Middle frontal gyrus (tissue), 1 donor: ENCODE results near the gene RRP8.

Source experiments
- DNase-seq: peaks from one replicate; pipeline ENCODE4 v3.0.0-alpha.2; 2015; ENCODE audit warnings: low spot score; ENCODE audit errors: extremely low spot score

Gene RRP8

GRCh38 chr11:6601041-6601461, 2.4 kb downstream of the RRP8 start:
- no peak for DNase-seq

GRCh38 chr11:6599881-6600390, 3.5 kb downstream of the RRP8 start:
- DNase-seq, result no peak

- DNase-seq, result no peak
These were observed 4.0 kb downstream of the RRP8 start for GRCh38 chr11:6599449-6599848.

GRCh38 chr11:6598555-6598954, 4.9 kb downstream of the RRP8 start:
- DNase-seq, result no peak

- DNase-seq, result no peak
These were observed 7.1 kb downstream of the RRP8 start for GRCh38 chr11:6596239-6596877.

- no peak for DNase-seq
These were observed 9.2 kb downstream of the RRP8 start for GRCh38 chr11:6594142-6594768.

- no peak for DNase-seq
These were observed 15.4 kb downstream of the RRP8 start for GRCh38 chr11:6588018-6588417.

- DNase-seq, result no peak
These were observed 16.0 kb downstream of the RRP8 start for GRCh38 chr11:6587360-6587953.

GRCh38 chr11:6586434-6587359, 16.7 kb downstream of the RRP8 start:
- no peak for DNase-seq

- DNase-seq, result no peak
These were observed 18.9 kb downstream of the RRP8 start for GRCh38 chr11:6584528-6584927.

- DNase-seq, result no peak
These were observed 19.8 kb downstream of the RRP8 start for GRCh38 chr11:6583584-6583983.

GRCh38 chr11:6579681-6580080, 23.7 kb downstream of the RRP8 start:
- DNase-seq, result no peak

- DNase-seq, result no peak
These were observed 25.3 kb downstream of the RRP8 start for GRCh38 chr11:6578134-6578533.

- DNase-seq, result peak; percentile 84
These were observed 26.7 kb downstream of the RRP8 start for GRCh38 chr11:6576471-6577373.

- no peak for DNase-seq
These were observed 28.4 kb downstream of the RRP8 start for GRCh38 chr11:6574816-6575715.

GRCh38 chr11:6572215-6572614, 31.2 kb downstream of the RRP8 start:
- no peak for DNase-seq

- DNase-seq, result no peak
These were observed 31.9 kb downstream of the RRP8 start for GRCh38 chr11:6571434-6572008.

- DNase-seq, result no peak
These were observed 32.6 kb downstream of the RRP8 start for GRCh38 chr11:6570691-6571427.
